Stimulated activated CD8-positive, alpha-beta memory T cell treated with anti-CD3 and anti-CD28 coated beads, Interleukin-15, amount 100 ng/mL, for 24 hours (primary cell): ENCODE results near the gene GGTLC1.

Source experiments
- DNase-seq: peaks from one replicate; pipeline ENCODE4 v3.0.0-alpha.2; 2020; ENCODE audit warnings: low read depth

The GGTLC1 gene

GRCh38 chr20:23963941-23964340 lies 24.6 kb downstream of the GGTLC1 start:
- DNase-seq: no peak

- no peak for DNase-seq
Observed at GRCh38 chr20:23962272-23962671, 26.3 kb downstream of the GGTLC1 start.

- no peak for DNase-seq
Observed at GRCh38 chr20:23959054-23959453, 29.5 kb downstream of the GGTLC1 start.

GRCh38 chr20:23955896-23956295 lies 32.7 kb downstream of the GGTLC1 start:
- DNase-seq: no peak

- DNase-seq: no peak
Observed at GRCh38 chr20:23954008-23954745, 34.4 kb downstream of the GGTLC1 start.

- DNase-seq: no peak
Observed at GRCh38 chr20:23946206-23946605, 42.4 kb downstream of the GGTLC1 start.

- no peak for DNase-seq
Observed at GRCh38 chr20:23943304-23943703, 45.3 kb downstream of the GGTLC1 start.

GRCh38 chr20:23939641-23940040 lies 48.9 kb downstream of the GGTLC1 start:
- DNase-seq: no peak

- no peak for DNase-seq
Observed at GRCh38 chr20:23939063-23939462, 49.5 kb downstream of the GGTLC1 start.

GRCh38 chr20:23938118-23938438 lies 50.5 kb downstream of the GGTLC1 start:
- no peak for DNase-seq

- DNase-seq: no peak
Observed at GRCh38 chr20:23937303-23938117, 51.1 kb downstream of the GGTLC1 start.
